ENCODE results near the gene COMMD6.

COMMD6 gene

DNA sequence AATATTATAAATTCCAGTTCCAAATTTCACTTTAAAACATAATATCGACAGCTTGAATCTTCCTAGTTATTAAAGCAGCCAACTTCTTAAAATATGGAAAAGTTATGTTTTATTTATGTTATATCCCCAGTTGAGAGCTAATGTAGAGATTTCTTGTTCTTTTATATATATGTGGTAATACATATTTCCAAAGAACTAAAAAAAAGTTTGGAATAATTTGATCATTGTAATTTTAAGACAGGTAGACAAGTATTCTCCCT is 54.9 kb downstream of the COMMD6 start:
- DNase-seq (ENCODE audit: low read depth, low spot score): no peak

DNA sequence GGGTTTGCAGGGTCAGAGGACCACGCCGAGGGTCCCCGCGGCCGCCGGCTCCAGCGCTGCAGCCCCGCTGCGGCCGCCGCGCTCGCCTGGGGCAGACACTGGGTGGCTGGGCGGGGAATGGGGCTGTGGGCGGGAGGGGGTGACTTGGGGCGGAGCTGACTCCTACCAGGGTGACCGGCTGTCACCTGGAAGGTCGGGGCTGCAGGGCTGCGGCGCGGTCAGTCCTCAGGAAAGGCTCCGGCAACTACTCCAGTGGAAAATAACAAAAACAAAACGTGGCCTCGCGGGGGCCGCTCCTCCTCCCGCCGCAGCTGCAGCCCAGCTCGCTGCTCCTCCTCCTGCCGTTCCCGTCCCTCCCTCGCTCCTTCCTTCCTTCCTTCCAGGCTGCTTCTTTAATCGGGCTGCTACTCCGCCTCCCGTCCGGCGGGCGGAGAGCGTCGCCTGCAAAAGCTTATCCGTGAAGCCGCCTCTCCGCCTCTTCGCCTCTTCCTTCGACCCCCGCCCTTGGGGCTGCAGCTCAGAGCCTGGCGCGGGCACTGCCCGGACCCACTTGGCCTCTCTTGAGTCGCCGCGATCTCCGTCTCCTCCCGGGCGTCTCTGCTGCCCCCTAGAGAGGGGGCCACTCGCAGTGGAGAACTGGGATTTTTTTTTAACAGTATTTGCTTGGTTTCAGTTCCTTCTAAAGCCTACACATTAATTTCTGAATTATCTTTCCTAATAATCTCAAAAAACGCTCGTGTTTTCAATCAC is 55.4 kb downstream of the COMMD6 start, which contains the start of gene TBC1D4:
Gene TBC1D4 (minus strand): TSS at position 100 of the 750 bp plus-strand sequence. CDS start 402 bp downstream, outside the sequence.
- peak; percentile 94 for DNase-seq (ENCODE audit: low read depth, low spot score)

- DNase-seq (ENCODE audit: low read depth, low spot score): peak; percentile 67
Observed at GRCh38 chr13:75481176-75482069, 56.2 kb downstream of the COMMD6 start.

GRCh38 chr13:75480671-75481175 is 56.9 kb downstream of the COMMD6 start:
- DNase-seq (ENCODE audit: low read depth, low spot score): peak; percentile 55

DNA sequence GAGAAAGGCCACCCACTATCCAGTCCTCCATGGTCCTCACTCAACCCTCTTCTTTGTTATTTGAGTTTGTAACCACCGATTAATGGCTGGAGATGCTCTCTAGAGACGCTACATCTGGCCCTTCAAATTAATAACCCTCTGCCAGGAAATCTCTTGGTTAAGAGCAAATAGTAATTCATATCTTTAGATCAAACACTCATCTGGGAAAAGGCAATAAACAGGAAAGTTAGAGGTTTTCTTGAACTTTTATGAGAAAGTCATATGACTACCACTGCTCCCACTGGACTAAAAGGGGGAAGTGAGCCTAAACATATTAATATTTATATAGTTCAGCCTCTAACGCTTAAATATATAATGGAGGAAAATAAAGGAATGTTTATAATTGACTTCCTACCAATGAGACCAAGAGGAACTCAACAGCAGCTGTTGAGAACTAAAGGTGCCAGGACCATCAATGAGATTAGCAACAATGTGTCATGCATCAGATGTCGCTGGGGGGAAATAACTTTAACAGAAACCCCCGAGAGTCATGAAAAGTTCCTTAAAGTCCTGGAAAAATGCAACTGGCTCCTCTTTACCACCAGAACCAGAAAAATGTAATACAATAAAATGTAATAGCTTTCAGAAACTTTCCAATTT is 58.4 kb downstream of the COMMD6 start:
- no peak for DNase-seq (ENCODE audit: low read depth, low spot score)

- DNase-seq (ENCODE audit: low read depth, low spot score): no peak
Observed at GRCh38 chr13:75478659-75479058, 59.0 kb downstream of the COMMD6 start.
